ENCODE measurements around the gene MRO.
"Not testable (repeated sequence)": the region's sequence is repeated elsewhere in the genome, so short reads cannot be mapped to it uniquely, and the experiment has no call there.

The MRO gene

GRCh38 chr18:50791599-50792438 is 28.0 kb downstream of the MRO start:
- DNase-seq: no peak

- no peak for DNase-seq
These were observed 28.9 kb downstream of the MRO start for GRCh38 chr18:50790948-50791347.

- no peak for DNase-seq
These were observed 29.6 kb downstream of the MRO start for GRCh38 chr18:50790241-50790640.

GRCh38 chr18:50788284-50788683 is 31.5 kb downstream of the MRO start:
- DNase-seq: no peak

GRCh38 chr18:50786864-50787263 is 33.0 kb downstream of the MRO start:
- no peak for DNase-seq

GRCh38 chr18:50783553-50783952 is 36.3 kb downstream of the MRO start:
- DNase-seq: no peak

GRCh38 chr18:50779021-50779420 is 40.8 kb downstream of the MRO start:
- DNase-seq: not testable (repeated sequence)

GRCh38 chr18:50776383-50776782 is 43.4 kb downstream of the MRO start:
- DNase-seq: no peak

- DNase-seq: no peak
These were observed 44.1 kb downstream of the MRO start for GRCh38 chr18:50775726-50776125.

GRCh38 chr18:50775207-50775606 is 44.6 kb downstream of the MRO start:
- DNase-seq: no peak

- no peak for DNase-seq
These were observed 50.4 kb downstream of the MRO start for GRCh38 chr18:50769463-50769862.

GRCh38 chr18:50757358-50757757 is 62.5 kb downstream of the MRO start:
- DNase-seq: no peak

- no peak for DNase-seq
These were observed 65.5 kb downstream of the MRO start for GRCh38 chr18:50754297-50754696.

- no peak for DNase-seq
These were observed 66.5 kb downstream of the MRO start for GRCh38 chr18:50753311-50753710.

- no peak for DNase-seq
These were observed 67.9 kb downstream of the MRO start for GRCh38 chr18:50751947-50752346.

GRCh38 chr18:50751490-50751889 is 68.3 kb downstream of the MRO start:
- DNase-seq: no peak

GRCh38 chr18:50750546-50750945 is 69.3 kb downstream of the MRO start:
- DNase-seq: no peak

- DNase-seq: no peak
These were observed 69.9 kb downstream of the MRO start for GRCh38 chr18:50749945-50750344.

GRCh38 chr18:50749421-50749820 is 70.4 kb downstream of the MRO start:
- no peak for DNase-seq

GRCh38 chr18:50748243-50749229 is 71.3 kb downstream of the MRO start:
- DNase-seq: no peak

- DNase-seq: no peak
These were observed 72.0 kb downstream of the MRO start for GRCh38 chr18:50747849-50748242.

GRCh38 chr18:50745945-50746344 is 73.9 kb downstream of the MRO start:
- no peak for DNase-seq

Measured in activated CD4-positive, alpha-beta T cell treated with anti-CD3 and anti-CD28 coated beads for 4 hours (primary cell).